MM.1S (cell line): ENCODE measurements around the gene RCCD1.
"Not testable (repeated sequence)": the region's sequence is repeated elsewhere in the genome, so short reads cannot be mapped to it uniquely, and the experiment has no call there.

Experiments used
- EZH2phosphoT487 ChIP-seq: fragments of 300-600 bp; sonication (generic); IDR thresholded peaks from 2 replicates; pipeline ENCODE4 v1.6.1; 2018; ENCODE audit warnings: antibody characterized with exemption, low read length
- TF ChIP-seq, protein P1 (sequence below): fragments of 300-600 bp; sonication (generic); IDR thresholded peaks from 2 replicates; pipeline ENCODE4 v1.5.1; 2016; ENCODE audit warnings: antibody characterized with exemption, low read length, mixed read lengths

DNA sequence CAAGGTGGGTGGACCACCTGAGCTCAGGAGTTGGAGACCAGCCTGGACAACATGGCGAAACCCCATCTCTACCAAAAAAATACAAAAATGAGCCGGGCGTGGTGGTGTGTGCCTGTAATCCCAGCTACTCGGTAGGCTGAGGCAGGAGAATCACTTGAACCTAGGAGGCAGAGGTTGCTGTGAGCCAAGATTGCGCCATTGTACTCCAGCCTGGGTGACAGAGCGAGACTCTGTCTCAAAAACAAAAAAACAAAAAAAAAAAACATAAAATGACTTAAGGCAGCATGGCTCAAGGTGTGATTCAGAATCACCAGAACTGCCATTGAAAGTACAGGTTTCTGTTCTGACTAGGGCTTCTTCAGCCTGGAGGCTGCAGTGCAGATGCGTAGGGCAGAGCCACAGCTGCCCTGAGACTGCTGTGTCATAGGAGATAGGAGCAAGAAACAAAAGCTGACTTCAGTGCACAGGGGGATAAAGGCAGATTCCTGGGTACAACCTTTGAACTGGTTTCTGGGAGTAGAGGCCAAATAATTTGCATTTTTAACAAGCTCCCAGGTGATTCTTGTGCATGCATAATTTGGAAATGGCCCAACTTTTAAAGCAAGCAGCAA, 31.9 kb upstream of the RCCD1 start:
- TF ChIP-seq, protein P1, sequence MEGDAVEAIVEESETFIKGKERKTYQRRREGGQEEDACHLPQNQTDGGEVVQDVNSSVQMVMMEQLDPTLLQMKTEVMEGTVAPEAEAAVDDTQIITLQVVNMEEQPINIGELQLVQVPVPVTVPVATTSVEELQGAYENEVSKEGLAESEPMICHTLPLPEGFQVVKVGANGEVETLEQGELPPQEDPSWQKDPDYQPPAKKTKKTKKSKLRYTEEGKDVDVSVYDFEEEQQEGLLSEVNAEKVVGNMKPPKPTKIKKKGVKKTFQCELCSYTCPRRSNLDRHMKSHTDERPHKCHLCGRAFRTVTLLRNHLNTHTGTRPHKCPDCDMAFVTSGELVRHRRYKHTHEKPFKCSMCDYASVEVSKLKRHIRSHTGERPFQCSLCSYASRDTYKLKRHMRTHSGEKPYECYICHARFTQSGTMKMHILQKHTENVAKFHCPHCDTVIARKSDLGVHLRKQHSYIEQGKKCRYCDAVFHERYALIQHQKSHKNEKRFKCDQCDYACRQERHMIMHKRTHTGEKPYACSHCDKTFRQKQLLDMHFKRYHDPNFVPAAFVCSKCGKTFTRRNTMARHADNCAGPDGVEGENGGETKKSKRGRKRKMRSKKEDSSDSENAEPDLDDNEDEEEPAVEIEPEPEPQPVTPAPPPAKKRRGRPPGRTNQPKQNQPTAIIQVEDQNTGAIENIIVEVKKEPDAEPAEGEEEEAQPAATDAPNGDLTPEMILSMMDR = not testable (repeated sequence)
- not testable (repeated sequence) for TF ChIP-seq EZH2phosphoT487
